ENCODE measurements around the gene ZFP62. TPM values are rescaled to one million over a fixed set of nuclear protein-coding genes. Genes with fewer than 3 reads are reported as not detected.
A peak's percentile ranks its signal among the peaks of the same experiment; 100 is the strongest.

The ZFP62 gene
- total RNA-seq, 2 donors from 2014 or later: 10.6 to 13.1 TPM

GRCh38 chr5:180802325-180803180, 58.5 kb downstream of the ZFP62 start, which contains the start of gene MGAT1:
MGAT1 (minus strand) TSS chr5:180802806; CDS start chr5:180792971, 9,835 bp downstream.
- Histone ChIP-seq H3K27me3 (no peaks in the 10 kb centered on the region), H3K4me3 (peak within 1 kb of the TSS; percentile 91 to 96), H3K4me1 (peaks cover 0 to 91% of the 10 kb centered on the region in 2 donors), H3K27ac (peak within 1 kb of the TSS; percentile 98 to 99), H3K36me3 (no peaks in the 10 kb centered on the region), H3K9me3 (no peaks in the 10 kb centered on the region)
- TF ChIP-seq CTCF (IDR thresholded peaks at IDR 0.05): no peak
- DNase-seq (ENCODE audit: low spot score): peak; percentile 94

DNA sequence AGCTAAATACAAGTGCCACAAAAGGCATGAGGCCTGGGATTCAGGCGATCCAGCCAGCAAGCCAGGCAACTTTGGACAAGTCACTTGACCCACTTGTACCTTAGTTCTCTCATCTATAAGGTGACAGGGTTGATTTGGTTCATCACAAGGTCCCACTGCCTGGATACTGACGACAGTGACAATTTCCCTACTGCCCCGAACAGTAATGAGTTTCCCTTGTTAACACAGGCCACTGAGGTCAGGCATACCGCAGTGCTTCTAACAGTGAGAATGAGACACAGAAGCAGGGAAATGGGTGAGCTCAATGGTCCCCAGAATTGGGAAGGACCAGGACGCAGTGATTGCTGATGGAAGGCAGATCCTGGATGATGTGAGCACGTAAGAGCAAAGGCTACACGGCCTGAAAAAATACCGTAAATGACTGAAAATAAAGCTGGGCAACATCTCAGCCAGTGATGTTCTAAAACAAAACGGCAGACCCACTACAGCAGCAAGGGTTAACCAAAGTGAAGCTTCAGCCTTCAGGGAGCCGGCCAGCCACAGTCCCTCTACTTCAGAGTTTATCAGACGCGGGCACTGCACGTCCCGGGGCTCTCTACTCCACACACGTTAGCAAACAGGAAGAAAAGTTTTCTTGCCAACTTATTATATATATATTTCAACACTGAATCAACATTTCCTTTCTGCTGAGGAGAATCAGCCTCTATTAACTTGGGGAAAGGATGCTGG, 59.3 kb downstream of the ZFP62 start:
- Histone ChIP-seq H3K9me3 (no peaks in the 10 kb centered on the region), H3K27me3 (no peaks in the 10 kb centered on the region), H3K4me3 (peak overlapping the region; percentile 91 to 96), H3K27ac (peak overlapping the region; percentile 98 to 99), H3K36me3 (no peaks in the 10 kb centered on the region), H3K4me1 (peaks cover 0 to 91% of the 10 kb centered on the region in 2 donors)
- no peak for TF ChIP-seq CTCF (IDR thresholded peaks at IDR 0.05)
- DNase-seq (ENCODE audit: low spot score): peak; percentile 57

- peak; percentile 53 for DNase-seq (ENCODE audit: low spot score)
- H3K36me3 ChIP-seq: no peaks in the 10 kb centered on the region
- H3K4me1 ChIP-seq: peaks cover 0 to 86% of the 10 kb centered on the region in 2 donors
Measured at GRCh38 chr5:180799902-180800801, 60.9 kb downstream of the ZFP62 start.

GRCh38 chr5:180799194-180799593, 61.9 kb downstream of the ZFP62 start:
- TF ChIP-seq CTCF (IDR thresholded peaks at IDR 0.05): peak in 1 of 2 donors; percentile 12
- H3K27ac ChIP-seq: peak overlapping the region in 1 of 2 donors; percentile 99
- peak; percentile 56 for DNase-seq (ENCODE audit: low spot score)

More at GRCh38 chr5:180799902-180800801, 60.9 kb downstream of the ZFP62 start:
- Histone ChIP-seq H3K27me3 (no peaks in the 10 kb centered on the region), H3K4me3 (peak overlapping the region in 1 of 2 donors; percentile 96), H3K9me3 (no peaks in the 10 kb centered on the region), H3K27ac (peak overlapping the region; percentile 98 to 99)
- TF ChIP-seq CTCF (IDR thresholded peaks at IDR 0.05): no peak

DNA sequence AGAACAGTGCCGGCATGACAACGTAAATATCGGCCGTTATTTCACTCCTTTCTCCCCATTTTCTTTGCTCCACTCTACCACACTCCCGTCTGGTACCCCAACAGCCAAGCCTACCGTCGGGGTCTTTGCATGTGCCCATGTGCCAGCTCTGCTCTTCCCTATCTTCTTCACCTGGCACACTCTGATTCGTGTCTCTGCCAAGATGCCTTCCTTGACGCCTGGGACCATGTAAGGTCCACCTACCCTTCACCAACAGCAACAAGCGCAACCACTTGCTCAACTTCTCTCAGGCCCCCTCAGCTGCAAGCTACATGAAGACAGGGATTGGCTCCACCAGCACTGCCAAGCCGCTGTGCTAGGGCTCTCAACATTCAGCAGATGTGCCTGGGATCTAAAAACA, 62.9 kb downstream of the ZFP62 start:
- Histone ChIP-seq H3K36me3 (no peaks in the 10 kb centered on the region), H3K4me3 (no peak overlapping the region), H3K9me3 (no peaks in the 10 kb centered on the region), H3K27ac (peak overlapping the region in 1 of 2 donors; percentile 2), H3K4me1 (peaks cover 0 to 67% of the 10 kb centered on the region in 2 donors), H3K27me3 (no peaks in the 10 kb centered on the region)
- DNase-seq (ENCODE audit: low spot score): no peak
- TF ChIP-seq CTCF (IDR thresholded peaks at IDR 0.05): no peak

More at GRCh38 chr5:180799194-180799593, 61.9 kb downstream of the ZFP62 start:
- Histone ChIP-seq H3K4me1 (peaks cover 0 to 77% of the 10 kb centered on the region in 2 donors), H3K9me3 (no peaks in the 10 kb centered on the region), H3K36me3 (no peaks in the 10 kb centered on the region), H3K4me3 (no peak overlapping the region), H3K27me3 (no peaks in the 10 kb centered on the region)

Data from right atrium auricular region (tissue), 2 donors.